SU-DHL-6 (cell line): ENCODE results near the gene SLC2A8.

ENCODE experiments used
- H2AFZ ChIP-seq: fragments of 200-600 bp; sonication (generic); 2 replicates; pipeline ENCODE4 v1.6.1; 2014; ENCODE audit warnings: low read depth, mild to moderate bottlenecking, moderate library complexity, mixed read lengths, antibody characterized with exemption, low read length; ENCODE audit not compliant: severe bottlenecking
- H3F3A ChIP-seq: fragments of 200-600 bp; shearing (Covaris generic); 2 replicates; pipeline ENCODE4 v1.6.0; 2016; ENCODE audit warnings: antibody characterized with exemption, mild to moderate bottlenecking; ENCODE audit not compliant: insufficient read depth
- H3K27ac ChIP-seq: fragments of 200-600 bp; sonication (generic); 2 replicates; pipeline ENCODE4 v1.5.1; 2016; ENCODE audit warnings: low read depth, mild to moderate bottlenecking, low read length, moderate library complexity, mixed read lengths
- H3K27me3 ChIP-seq: fragments of 200-600 bp; sonication (generic), shearing (Covaris generic); 2 replicates; pipeline ENCODE4 v1.6.0; 2014; ENCODE audit warnings: mild to moderate bottlenecking, low read length
- H3K36me3 ChIP-seq: fragments of 200-600 bp; sonication (generic); 2 replicates; pipeline ENCODE4 v1.6.1; 2014; ENCODE audit warnings: mild to moderate bottlenecking, low read length, mixed read lengths
- H3K4me2 ChIP-seq: fragments of 300-600, 200-600 bp; shearing (Covaris generic), sonication (generic); 2 replicates; pipeline ENCODE4 v1.6.0; 2014; ENCODE audit warnings: low read length, low read depth, mild to moderate bottlenecking; ENCODE audit not compliant: poor library complexity, severe bottlenecking
- H3K4me3 ChIP-seq: fragments of 200-600 bp; sonication (generic); 2 replicates; pipeline ENCODE4 v1.5.1; 2014; ENCODE audit warnings: antibody characterized with exemption, low read length, mild to moderate bottlenecking, mixed read lengths; ENCODE audit not compliant: insufficient read depth, poor library complexity, severe bottlenecking
- H3K79me2 ChIP-seq: fragments of 200-600 bp; sonication (generic); 2 replicates; pipeline ENCODE4 v1.6.1; 2014; ENCODE audit warnings: mild to moderate bottlenecking, low read length, moderate library complexity; ENCODE audit not compliant: insufficient read depth
- H3K9ac ChIP-seq: fragments of 200-600 bp; sonication (generic); 2 replicates; pipeline ENCODE4 v1.7.0; 2014; ENCODE audit warnings: mild to moderate bottlenecking, low read length
- H3K9me2 ChIP-seq: fragments of 200-600 bp; sonication (generic); replicated peaks from 2 replicates; pipeline ENCODE4 v1.6.1; 2014; ENCODE audit warnings: low read length; ENCODE audit not compliant: insufficient read depth
- H3K9me3 ChIP-seq: fragments of 200-600 bp; sonication (generic); 2 replicates; pipeline ENCODE4 v1.6.1; 2014; ENCODE audit warnings: low read length, mixed read lengths; ENCODE audit not compliant: insufficient read depth
- H4K20me1 ChIP-seq: fragments of 200-600 bp; sonication (generic); 2 replicates; pipeline ENCODE4 v1.6.1; 2014; ENCODE audit warnings: low read depth, mild to moderate bottlenecking, antibody characterized with exemption, low read length, moderate library complexity, mixed read lengths
- EZH2phosphoT487 ChIP-seq: fragments of 200-600 bp; sonication (generic), shearing (Covaris generic); conservative IDR thresholded peaks from 2 replicates; pipeline ENCODE4 v1.6.1; 2018; ENCODE audit warnings: mild to moderate bottlenecking, antibody characterized with exemption, low read length, moderate library complexity, mixed read lengths
- TF ChIP-seq, protein P1 (sequence below): fragments of 200-600 bp; sonication (generic); IDR thresholded peaks from one replicate; pipeline ENCODE4 v1.5.1; 2017; ENCODE audit warnings: antibody characterized with exemption, mild to moderate bottlenecking, low read length, moderate library complexity; ENCODE audit not compliant: insufficient read depth, poor library complexity, severe bottlenecking

Gene SLC2A8

DNA sequence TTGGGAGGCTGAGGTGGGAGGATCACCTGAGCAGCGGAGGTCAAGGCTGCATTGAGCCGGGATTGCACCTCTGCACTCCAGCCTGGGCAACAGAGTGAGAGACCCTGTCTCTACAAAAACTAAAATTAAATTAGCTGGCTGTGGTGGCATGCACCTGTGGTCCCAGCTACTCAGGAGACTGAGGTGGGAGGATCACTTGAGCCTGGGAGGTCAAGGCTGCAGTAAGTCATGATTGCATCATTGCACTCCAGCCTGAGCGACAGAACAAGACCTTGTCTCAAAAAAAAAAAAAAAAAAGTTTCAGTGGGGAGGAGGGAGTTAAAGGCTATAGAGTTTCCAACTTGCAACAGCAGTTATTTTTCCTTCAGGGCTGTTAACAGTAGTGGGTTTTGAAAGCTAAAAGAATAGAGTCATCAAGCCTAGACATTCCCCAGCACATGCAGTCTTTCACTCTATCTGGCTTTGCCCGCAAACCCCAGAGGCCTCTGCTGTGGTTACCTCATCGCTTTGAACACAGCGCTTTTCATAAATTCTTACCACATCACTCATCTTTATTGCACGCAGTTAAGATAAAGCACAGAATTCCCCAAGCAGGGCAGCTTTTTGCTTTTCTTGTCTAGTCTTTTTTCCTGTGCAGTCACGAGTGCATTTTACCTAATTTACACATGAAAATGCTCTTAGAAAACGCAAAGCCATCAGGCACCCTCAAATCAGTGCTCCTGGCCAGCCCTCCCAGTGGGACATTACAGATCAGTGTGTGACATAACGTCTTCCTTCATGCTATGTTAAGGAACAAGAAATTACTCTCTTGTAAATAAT, 8.7 kb upstream of the SLC2A8 start:
- H3K4me2 ChIP-seq = no peak overlapping the region
- no peaks in the 10 kb centered on the region for H3K27me3 ChIP-seq
- no peaks in the 10 kb centered on the region for H3F3A ChIP-seq
- no peaks in the 10 kb centered on the region for H3K36me3 ChIP-seq
- no peaks in the 10 kb centered on the region for H3K9me3 ChIP-seq
- H3K4me3 ChIP-seq = no peak overlapping the region
- H2AFZ ChIP-seq = no peak overlapping the region
- H3K27ac ChIP-seq = no peak overlapping the region
- H4K20me1 ChIP-seq = no peaks in the 10 kb centered on the region
- no peaks in the 10 kb centered on the region for H3K79me2 ChIP-seq
- no peak overlapping the region for H3K9ac ChIP-seq
- no peak for TF ChIP-seq EZH2phosphoT487
- TF ChIP-seq, protein P1, sequence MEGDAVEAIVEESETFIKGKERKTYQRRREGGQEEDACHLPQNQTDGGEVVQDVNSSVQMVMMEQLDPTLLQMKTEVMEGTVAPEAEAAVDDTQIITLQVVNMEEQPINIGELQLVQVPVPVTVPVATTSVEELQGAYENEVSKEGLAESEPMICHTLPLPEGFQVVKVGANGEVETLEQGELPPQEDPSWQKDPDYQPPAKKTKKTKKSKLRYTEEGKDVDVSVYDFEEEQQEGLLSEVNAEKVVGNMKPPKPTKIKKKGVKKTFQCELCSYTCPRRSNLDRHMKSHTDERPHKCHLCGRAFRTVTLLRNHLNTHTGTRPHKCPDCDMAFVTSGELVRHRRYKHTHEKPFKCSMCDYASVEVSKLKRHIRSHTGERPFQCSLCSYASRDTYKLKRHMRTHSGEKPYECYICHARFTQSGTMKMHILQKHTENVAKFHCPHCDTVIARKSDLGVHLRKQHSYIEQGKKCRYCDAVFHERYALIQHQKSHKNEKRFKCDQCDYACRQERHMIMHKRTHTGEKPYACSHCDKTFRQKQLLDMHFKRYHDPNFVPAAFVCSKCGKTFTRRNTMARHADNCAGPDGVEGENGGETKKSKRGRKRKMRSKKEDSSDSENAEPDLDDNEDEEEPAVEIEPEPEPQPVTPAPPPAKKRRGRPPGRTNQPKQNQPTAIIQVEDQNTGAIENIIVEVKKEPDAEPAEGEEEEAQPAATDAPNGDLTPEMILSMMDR = no peak
- no peaks in the 10 kb centered on the region for H3K9me2 ChIP-seq

DNA sequence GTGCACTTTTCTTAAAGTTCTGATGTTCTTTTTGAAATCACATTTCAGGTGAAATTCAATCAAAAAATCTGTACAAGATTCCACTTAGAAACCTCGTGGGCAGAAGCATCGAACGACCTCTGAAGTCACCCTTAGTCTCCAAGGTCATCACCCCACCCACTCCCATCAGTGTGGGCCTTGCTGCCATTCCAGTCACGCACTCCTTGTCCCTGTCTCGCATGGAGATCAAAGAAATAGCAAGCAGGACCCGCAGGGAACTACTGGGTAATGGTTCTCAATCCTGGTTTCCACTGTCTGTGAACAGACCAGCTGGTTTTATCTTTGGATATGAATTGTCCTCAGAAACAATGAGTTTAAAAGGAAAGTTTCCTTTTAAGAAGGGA, 8.1 kb upstream of the SLC2A8 start:
- H3K4me2 ChIP-seq = no peak overlapping the region

DNA sequence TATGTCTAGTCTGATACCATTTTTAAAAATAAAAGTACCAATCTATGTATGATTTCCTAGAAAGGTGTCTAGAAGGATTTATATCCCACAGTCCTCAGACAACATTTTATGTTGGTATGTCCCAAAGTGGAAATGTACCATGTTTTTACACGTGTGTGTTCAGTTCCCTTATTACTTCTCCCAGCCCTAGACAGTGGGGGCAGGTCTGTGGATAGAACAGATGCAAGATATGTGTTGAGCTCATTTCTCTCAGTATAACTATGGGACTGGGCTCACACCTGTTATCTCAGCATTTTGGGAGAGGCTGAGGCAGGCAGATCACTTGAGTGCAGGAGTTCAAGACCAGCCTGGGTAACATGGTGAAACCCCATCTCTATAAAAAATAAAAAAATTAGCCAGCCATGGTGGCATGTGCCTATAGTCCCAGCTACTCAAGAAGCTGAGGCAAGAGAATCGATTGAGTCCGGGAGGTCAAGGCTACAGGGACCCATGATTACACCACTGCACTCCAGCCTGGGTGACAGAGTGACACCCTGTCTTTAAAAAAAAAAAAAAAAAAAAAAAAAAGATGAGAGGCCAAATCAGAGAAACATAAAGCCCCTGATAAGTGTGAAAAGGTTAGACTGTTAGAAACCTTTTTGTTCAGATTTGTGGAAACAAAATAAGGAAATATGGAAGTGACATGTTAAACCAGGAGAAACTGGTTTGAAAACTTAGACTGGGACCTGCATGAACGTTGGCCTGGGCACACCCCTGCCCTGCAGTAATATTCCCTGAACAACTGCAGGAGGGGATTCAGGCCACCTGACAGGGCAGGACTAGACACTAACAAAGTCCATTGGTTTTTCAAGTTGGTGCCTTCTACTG, 7.4 kb upstream of the SLC2A8 start:
- H3K9me3 ChIP-seq = no peaks in the 10 kb centered on the region
- no peak overlapping the region for H3K4me2 ChIP-seq
- no peaks in the 10 kb centered on the region for H3K27me3 ChIP-seq
- H3K27ac ChIP-seq = no peak overlapping the region
- no peak for TF ChIP-seq EZH2phosphoT487
- TF ChIP-seq, protein P1 = no peak
- no peaks in the 10 kb centered on the region for H4K20me1 ChIP-seq
- no peak overlapping the region for H3K4me3 ChIP-seq
- no peaks in the 10 kb centered on the region for H3F3A ChIP-seq
- no peak overlapping the region for H3K9ac ChIP-seq
- no peaks in the 10 kb centered on the region for H3K79me2 ChIP-seq
- H2AFZ ChIP-seq = no peak overlapping the region
- no peaks in the 10 kb centered on the region for H3K36me3 ChIP-seq
- no peaks in the 10 kb centered on the region for H3K9me2 ChIP-seq

More for the DNA sequence above, 8.1 kb upstream of the SLC2A8 start:
- Histone ChIP-seq H3K9me2 (no peaks in the 10 kb centered on the region), H3K79me2 (no peaks in the 10 kb centered on the region), H3K27ac (no peak overlapping the region), H3K27me3 (no peaks in the 10 kb centered on the region), H3K4me3 (no peak overlapping the region), H3K9me3 (no peaks in the 10 kb centered on the region), H3K36me3 (no peaks in the 10 kb centered on the region), H2AFZ (no peak overlapping the region), H3F3A (no peaks in the 10 kb centered on the region), H4K20me1 (no peaks in the 10 kb centered on the region), H3K9ac (no peak overlapping the region)
- no peak for TF ChIP-seq EZH2phosphoT487
- TF ChIP-seq, protein P1 = no peak
